KMS-11 (cell line): ENCODE measurements around the gene AIF1.
A peak's percentile ranks its signal among the peaks of the same experiment; 100 is the strongest.

Experiments
- H2AFZ ChIP-seq: fragments of 200-600 bp; sonication (generic); 2 replicates; pipeline ENCODE4 v1.6.1; 2016; ENCODE audit warnings: antibody characterized with exemption, mixed run types, low read depth
- H3K27ac ChIP-seq: fragments of 200-600 bp; sonication (generic); 2 replicates; pipeline ENCODE4 v1.6.1; 2016; ENCODE audit warnings: mild to moderate bottlenecking, mixed run types
- H3K27me3 ChIP-seq: fragments of 200-600 bp; sonication (generic); 2 replicates; pipeline ENCODE4 v1.6.1; 2017; ENCODE audit warnings: mild to moderate bottlenecking, low read depth, mixed run types, moderate library complexity; ENCODE audit not compliant: insufficient read depth
- H3K36me3 ChIP-seq: fragments of 200-600 bp; sonication (generic); 2 replicates; pipeline ENCODE4 v1.6.1; 2017; ENCODE audit warnings: mild to moderate bottlenecking, mixed run types; ENCODE audit not compliant: insufficient read depth
- H3K4me1 ChIP-seq: fragments of 200-600 bp; sonication (generic); 2 replicates; pipeline ENCODE4 v1.6.1; 2016; ENCODE audit warnings: mild to moderate bottlenecking, low read depth, mixed run types; ENCODE audit not compliant: poor library complexity, severe bottlenecking
- H3K4me2 ChIP-seq: fragments of 200-600 bp; sonication (generic); 2 replicates; pipeline ENCODE4 v1.7.0; 2016; ENCODE audit warnings: mild to moderate bottlenecking, mixed run types
- H3K4me3 ChIP-seq: fragments of 200-600 bp; sonication (generic); IDR thresholded peaks from 2 replicates; pipeline ENCODE4 v1.6.1; 2017; ENCODE audit warnings: low read depth, low read length, mixed read lengths; ENCODE audit not compliant: insufficient read depth
- H3K79me2 ChIP-seq: fragments of 200-600 bp; sonication (generic); 2 replicates; pipeline ENCODE4 v1.6.1; 2016; ENCODE audit warnings: low read depth, mixed run types; ENCODE audit not compliant: insufficient read depth
- H3K9ac ChIP-seq: fragments of 200-600 bp; sonication (generic); 2 replicates; pipeline ENCODE4 v1.6.1; 2016; ENCODE audit warnings: mild to moderate bottlenecking, mixed run types
- H4K20me1 ChIP-seq: fragments of 200-600 bp; sonication (generic); 2 replicates; pipeline ENCODE4 v1.6.1; 2016; ENCODE audit warnings: mild to moderate bottlenecking, mixed run types; ENCODE audit not compliant: insufficient read depth
- TF ChIP-seq, protein P1 (sequence below): fragments of 200-600 bp; sonication (generic); conservative IDR thresholded peaks from 2 replicates; pipeline ENCODE4 v1.6.1; 2017; ENCODE audit warnings: low read depth, mild to moderate bottlenecking, antibody characterized with exemption, low read length, moderate library complexity, mixed read lengths

AIF1 gene

DNA sequence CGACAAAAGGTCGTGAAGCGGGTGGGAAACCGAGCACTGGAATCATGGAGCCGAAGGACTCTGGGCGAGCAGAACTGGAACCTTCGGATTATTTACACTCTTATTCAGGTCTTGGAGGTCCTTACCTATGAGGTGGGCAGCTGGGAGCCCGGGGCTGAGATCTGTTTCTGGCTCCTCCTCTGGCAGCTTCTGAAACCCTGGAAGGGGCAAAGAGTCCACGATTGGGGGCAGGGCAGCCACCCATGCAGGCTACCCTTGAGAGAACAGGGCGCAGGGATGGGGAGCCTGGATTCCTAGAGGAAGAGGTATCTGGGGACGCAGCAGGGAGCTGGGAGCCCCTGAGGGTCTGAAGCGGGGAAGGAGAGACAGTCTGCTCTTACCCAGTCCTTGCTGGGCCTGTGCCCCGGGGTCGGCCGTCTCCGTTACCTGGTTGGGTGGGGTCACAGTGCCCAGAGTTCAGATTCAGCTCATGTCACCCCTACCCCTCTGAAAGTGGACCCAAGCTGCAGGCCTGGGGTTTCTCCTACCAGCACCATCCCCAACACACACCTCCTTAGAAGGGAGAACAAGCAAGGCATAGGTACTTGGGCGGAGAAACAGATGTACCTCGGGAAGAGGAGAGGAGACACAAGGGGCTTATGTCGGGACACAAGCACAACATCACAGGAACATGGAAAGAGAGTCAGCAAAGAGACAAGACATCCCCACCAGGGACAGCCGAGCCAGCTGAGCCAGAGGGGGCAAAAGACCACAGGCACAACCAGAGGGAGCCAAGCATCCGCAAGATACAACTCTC is 33.4 kb upstream of the AIF1 start:
- Histone ChIP-seq H4K20me1 (no peaks in the 10 kb centered on the region), H3K36me3 (no peaks in the 10 kb centered on the region), H3K9ac (no peak overlapping the region), H3K4me1 (peaks cover 25% of the 10 kb centered on the region), H3K79me2 (no peaks in the 10 kb centered on the region), H2AFZ (peak overlapping the region; percentile 96), H3K4me2 (peak overlapping the region; percentile 84; the same call in 1 of the 2 replicates), H3K4me3 (no peak overlapping the region), H3K27ac (no peak overlapping the region), H3K27me3 (peaks cover 34% of the 10 kb centered on the region)
- TF ChIP-seq, protein P1, sequence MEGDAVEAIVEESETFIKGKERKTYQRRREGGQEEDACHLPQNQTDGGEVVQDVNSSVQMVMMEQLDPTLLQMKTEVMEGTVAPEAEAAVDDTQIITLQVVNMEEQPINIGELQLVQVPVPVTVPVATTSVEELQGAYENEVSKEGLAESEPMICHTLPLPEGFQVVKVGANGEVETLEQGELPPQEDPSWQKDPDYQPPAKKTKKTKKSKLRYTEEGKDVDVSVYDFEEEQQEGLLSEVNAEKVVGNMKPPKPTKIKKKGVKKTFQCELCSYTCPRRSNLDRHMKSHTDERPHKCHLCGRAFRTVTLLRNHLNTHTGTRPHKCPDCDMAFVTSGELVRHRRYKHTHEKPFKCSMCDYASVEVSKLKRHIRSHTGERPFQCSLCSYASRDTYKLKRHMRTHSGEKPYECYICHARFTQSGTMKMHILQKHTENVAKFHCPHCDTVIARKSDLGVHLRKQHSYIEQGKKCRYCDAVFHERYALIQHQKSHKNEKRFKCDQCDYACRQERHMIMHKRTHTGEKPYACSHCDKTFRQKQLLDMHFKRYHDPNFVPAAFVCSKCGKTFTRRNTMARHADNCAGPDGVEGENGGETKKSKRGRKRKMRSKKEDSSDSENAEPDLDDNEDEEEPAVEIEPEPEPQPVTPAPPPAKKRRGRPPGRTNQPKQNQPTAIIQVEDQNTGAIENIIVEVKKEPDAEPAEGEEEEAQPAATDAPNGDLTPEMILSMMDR = no peak

DNA sequence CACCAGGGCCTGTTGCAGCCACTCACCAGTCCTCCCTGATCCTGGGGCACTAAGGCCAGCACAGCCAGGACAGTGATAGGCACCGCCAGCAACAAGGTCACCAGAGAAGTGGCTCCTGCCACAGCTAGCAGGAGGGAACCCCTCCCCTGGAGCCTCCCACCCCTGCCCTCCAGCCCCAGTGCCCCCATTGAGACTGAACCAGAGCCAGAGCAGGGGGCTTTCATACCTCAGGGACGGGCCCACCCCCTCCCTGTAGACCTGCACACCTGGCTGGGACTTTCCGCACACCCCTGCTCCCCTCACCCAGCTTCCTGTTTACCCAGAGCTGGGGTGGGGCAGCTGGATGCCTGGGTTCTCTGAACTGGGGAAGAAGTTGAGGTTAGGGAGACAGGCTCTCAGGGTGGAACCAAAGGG is 32.8 kb upstream of the AIF1 start, which contains the start of gene LTB:
Gene LTB (minus strand): TSS at position 195 of the 414 bp plus-strand sequence. CDS start 7 bp downstream, at position 188.
- Histone ChIP-seq H3K27me3 (peaks cover 33% of the 10 kb centered on the region), H3K79me2 (no peaks in the 10 kb centered on the region), H3K4me3 (no peak within 1 kb of the TSS), H3K4me2 (peak within 1 kb of the TSS; percentile 84; the same call in 1 of the 2 replicates), H3K27ac (no peak within 1 kb of the TSS), H2AFZ (peak within 1 kb of the TSS; percentile 96), H4K20me1 (no peaks in the 10 kb centered on the region), H3K36me3 (no peaks in the 10 kb centered on the region), H3K9ac (no peak within 1 kb of the TSS), H3K4me1 (peaks cover 25% of the 10 kb centered on the region)
- TF ChIP-seq, protein P1 = no peak

DNA sequence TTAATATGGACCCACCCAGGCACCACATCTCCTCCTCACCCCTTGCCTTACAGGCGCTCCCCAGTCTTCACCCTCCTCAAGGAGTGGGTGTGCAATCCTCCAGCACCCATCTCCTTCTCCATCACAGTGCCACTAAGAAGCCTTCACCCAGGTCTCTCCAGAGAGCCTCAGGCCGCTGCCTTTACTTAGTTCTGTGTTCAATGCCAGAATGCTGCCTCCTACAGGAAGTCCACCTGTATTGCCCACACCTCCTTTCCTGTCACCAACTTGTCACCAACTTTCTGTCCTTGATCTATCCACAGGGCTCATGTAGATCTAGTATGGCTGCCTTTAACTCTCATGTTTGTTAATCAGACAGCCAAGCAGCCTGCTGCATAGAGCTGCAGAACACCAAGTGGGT is 29.5 kb upstream of the AIF1 start:
- Histone ChIP-seq H2AFZ (no peak overlapping the region), H3K4me2 (no peak overlapping the region)

DNA sequence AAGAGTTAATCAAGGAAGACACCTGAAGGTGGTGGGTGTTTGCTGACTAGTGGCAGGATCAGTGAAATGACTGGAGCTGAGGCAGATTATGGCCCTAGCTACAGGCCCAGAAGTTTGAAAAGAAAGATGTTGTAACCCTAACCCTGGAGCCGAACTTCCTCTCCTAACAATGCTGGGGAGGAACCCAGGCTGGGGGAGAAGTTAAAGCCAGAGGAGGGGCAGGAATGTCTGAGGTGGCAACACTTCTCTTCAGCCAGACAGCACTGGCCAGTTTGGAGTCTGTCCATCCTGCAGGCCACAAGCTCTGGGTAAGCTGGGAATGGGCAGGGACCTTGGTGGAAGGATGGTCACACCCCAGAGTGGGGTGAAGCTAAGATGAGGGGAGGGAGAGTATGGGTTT is 29.0 kb upstream of the AIF1 start, which contains the start of gene LST1:
Gene LST1 (plus strand): TSS at position 270 of the 400 bp plus-strand sequence. CDS start 1,023 bp downstream, outside the sequence.
- H3K4me2 ChIP-seq = no peak within 1 kb of the TSS

More for the DNA sequence above, 29.5 kb upstream of the AIF1 start:
- no peaks in the 10 kb centered on the region for H3K36me3 ChIP-seq
- TF ChIP-seq, protein P1 = peak; percentile 68
- no peak overlapping the region for H3K9ac ChIP-seq
- no peak overlapping the region for H3K27ac ChIP-seq
- H4K20me1 ChIP-seq = no peaks in the 10 kb centered on the region
- no peaks in the 10 kb centered on the region for H3K79me2 ChIP-seq
- no peak overlapping the region for H3K4me3 ChIP-seq
- peaks cover 11% of the 10 kb centered on the region for H3K27me3 ChIP-seq
- peaks cover 32% of the 10 kb centered on the region for H3K4me1 ChIP-seq

More for the DNA sequence above, 29.0 kb upstream of the AIF1 start, which contains the start of gene LST1:
- Histone ChIP-seq H3K27me3 (peaks cover 10% of the 10 kb centered on the region), H3K36me3 (no peaks in the 10 kb centered on the region), H3K4me1 (peaks cover 28% of the 10 kb centered on the region), H2AFZ (no peak within 1 kb of the TSS), H4K20me1 (no peaks in the 10 kb centered on the region), H3K27ac (no peak within 1 kb of the TSS), H3K79me2 (no peaks in the 10 kb centered on the region), H3K4me3 (no peak within 1 kb of the TSS), H3K9ac (no peak within 1 kb of the TSS)
- TF ChIP-seq, protein P1 = no peak
